H1 (cell line): ENCODE measurements around the gene MAPKAPK2. TPM values are rescaled to one million over a fixed set of nuclear protein-coding genes. Genes with fewer than 3 reads are reported as not detected.

Source experiments
- EGR1 ChIP-seq: IDR thresholded peaks from 2 replicates; pipeline ENCODE4 v1.6.1; 2011; ENCODE audit warnings: low read depth, low read length, borderline replicate concordance
- GTF2F1 ChIP-seq: IDR thresholded peaks from 2 replicates; pipeline ENCODE4 v1.6.1; 2012; ENCODE audit warnings: low read depth, low read length, improper control_type of control experiment, borderline replicate concordance
- MAX ChIP-seq: IDR thresholded peaks from 2 replicates; pipeline ENCODE4 v1.6.1; 2012; ENCODE audit warnings: inconsistent platforms
- POU5F1 ChIP-seq: IDR thresholded peaks from 2 replicates; pipeline ENCODE4 v1.6.1; 2011; ENCODE audit warnings: low read depth, mild to moderate bottlenecking, low read length, moderate library complexity
- SRF ChIP-seq: IDR thresholded peaks from 2 replicates; pipeline ENCODE4 v1.6.1; 2011; ENCODE audit warnings: mild to moderate bottlenecking, low read depth, low read length, moderate library complexity
- polyA plus RNA-seq, 7 experiments: library from polyadenylated mRNA; depleted of rRNA in 3 of 7; stranded (reverse) in 5 of 7; unstranded in 2 of 7; fragments of >200 nt in 5 of 7; fragments of 200-250 nt in 2 of 7; gene quantifications; 1 replicate in 5 of 7; 2 replicates in 1 of 7; 4 replicates in 1 of 7; pipeline versions ENCODE4 v1.2.1 to v1.2.3, GENCODE V29; 2011 to 2013; ENCODE audit warnings: missing spikeins in 2 of 7, mixed read lengths in 2 of 7
- total RNA-seq: library from RNA; stranded (reverse); fragmentation: NEBNext Ultra II Directional; extraction: Animal tissue kit (Norgen Biotek cat#: 25700); gene quantifications from 2 replicates; pipeline ENCODE4 v1.2.1, GENCODE V29; 2021
- TF ChIP-seq, protein P1 (sequence below): fragments of 300-600 bp; sonication (generic); IDR thresholded peaks from 2 replicates; pipeline ENCODE4 v1.7.1; 2012; ENCODE audit warnings: low read length, moderate library complexity, mild to moderate bottlenecking, inconsistent platforms; ENCODE audit not compliant: insufficient replicate concordance
- TF ChIP-seq, protein P2 (sequence below): IDR thresholded peaks from 2 replicates; pipeline ENCODE4 v1.6.1; 2011; ENCODE audit warnings: low read length, improper control_type of control experiment

The MAPKAPK2 gene
- total and polyA plus RNA-seq, 2 of the 8 experiments (the other 6 are each of a cell fraction or from before 2014, with no cell fraction given), result 27.5 to 44.9 TPM

GRCh38 chr1:206717674-206717989 is 32.9 kb downstream of the MAPKAPK2 start (continued):
- TF ChIP-seq, protein P1, sequence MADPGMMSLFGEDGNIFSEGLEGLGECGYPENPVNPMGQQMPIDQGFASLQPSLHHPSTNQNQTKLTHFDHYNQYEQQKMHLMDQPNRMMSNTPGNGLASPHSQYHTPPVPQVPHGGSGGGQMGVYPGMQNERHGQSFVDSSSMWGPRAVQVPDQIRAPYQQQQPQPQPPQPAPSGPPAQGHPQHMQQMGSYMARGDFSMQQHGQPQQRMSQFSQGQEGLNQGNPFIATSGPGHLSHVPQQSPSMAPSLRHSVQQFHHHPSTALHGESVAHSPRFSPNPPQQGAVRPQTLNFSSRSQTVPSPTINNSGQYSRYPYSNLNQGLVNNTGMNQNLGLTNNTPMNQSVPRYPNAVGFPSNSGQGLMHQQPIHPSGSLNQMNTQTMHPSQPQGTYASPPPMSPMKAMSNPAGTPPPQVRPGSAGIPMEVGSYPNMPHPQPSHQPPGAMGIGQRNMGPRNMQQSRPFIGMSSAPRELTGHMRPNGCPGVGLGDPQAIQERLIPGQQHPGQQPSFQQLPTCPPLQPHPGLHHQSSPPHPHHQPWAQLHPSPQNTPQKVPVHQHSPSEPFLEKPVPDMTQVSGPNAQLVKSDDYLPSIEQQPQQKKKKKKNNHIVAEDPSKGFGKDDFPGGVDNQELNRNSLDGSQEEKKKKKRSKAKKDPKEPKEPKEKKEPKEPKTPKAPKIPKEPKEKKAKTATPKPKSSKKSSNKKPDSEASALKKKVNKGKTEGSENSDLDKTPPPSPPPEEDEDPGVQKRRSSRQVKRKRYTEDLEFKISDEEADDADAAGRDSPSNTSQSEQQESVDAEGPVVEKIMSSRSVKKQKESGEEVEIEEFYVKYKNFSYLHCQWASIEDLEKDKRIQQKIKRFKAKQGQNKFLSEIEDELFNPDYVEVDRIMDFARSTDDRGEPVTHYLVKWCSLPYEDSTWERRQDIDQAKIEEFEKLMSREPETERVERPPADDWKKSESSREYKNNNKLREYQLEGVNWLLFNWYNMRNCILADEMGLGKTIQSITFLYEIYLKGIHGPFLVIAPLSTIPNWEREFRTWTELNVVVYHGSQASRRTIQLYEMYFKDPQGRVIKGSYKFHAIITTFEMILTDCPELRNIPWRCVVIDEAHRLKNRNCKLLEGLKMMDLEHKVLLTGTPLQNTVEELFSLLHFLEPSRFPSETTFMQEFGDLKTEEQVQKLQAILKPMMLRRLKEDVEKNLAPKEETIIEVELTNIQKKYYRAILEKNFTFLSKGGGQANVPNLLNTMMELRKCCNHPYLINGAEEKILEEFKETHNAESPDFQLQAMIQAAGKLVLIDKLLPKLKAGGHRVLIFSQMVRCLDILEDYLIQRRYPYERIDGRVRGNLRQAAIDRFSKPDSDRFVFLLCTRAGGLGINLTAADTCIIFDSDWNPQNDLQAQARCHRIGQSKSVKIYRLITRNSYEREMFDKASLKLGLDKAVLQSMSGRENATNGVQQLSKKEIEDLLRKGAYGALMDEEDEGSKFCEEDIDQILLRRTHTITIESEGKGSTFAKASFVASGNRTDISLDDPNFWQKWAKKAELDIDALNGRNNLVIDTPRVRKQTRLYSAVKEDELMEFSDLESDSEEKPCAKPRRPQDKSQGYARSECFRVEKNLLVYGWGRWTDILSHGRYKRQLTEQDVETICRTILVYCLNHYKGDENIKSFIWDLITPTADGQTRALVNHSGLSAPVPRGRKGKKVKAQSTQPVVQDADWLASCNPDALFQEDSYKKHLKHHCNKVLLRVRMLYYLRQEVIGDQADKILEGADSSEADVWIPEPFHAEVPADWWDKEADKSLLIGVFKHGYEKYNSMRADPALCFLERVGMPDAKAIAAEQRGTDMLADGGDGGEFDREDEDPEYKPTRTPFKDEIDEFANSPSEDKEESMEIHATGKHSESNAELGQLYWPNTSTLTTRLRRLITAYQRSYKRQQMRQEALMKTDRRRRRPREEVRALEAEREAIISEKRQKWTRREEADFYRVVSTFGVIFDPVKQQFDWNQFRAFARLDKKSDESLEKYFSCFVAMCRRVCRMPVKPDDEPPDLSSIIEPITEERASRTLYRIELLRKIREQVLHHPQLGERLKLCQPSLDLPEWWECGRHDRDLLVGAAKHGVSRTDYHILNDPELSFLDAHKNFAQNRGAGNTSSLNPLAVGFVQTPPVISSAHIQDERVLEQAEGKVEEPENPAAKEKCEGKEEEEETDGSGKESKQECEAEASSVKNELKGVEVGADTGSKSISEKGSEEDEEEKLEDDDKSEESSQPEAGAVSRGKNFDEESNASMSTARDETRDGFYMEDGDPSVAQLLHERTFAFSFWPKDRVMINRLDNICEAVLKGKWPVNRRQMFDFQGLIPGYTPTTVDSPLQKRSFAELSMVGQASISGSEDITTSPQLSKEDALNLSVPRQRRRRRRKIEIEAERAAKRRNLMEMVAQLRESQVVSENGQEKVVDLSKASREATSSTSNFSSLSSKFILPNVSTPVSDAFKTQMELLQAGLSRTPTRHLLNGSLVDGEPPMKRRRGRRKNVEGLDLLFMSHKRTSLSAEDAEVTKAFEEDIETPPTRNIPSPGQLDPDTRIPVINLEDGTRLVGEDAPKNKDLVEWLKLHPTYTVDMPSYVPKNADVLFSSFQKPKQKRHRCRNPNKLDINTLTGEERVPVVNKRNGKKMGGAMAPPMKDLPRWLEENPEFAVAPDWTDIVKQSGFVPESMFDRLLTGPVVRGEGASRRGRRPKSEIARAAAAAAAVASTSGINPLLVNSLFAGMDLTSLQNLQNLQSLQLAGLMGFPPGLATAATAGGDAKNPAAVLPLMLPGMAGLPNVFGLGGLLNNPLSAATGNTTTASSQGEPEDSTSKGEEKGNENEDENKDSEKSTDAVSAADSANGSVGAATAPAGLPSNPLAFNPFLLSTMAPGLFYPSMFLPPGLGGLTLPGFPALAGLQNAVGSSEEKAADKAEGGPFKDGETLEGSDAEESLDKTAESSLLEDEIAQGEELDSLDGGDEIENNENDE, result no peak
- TF ChIP-seq, protein P2, sequence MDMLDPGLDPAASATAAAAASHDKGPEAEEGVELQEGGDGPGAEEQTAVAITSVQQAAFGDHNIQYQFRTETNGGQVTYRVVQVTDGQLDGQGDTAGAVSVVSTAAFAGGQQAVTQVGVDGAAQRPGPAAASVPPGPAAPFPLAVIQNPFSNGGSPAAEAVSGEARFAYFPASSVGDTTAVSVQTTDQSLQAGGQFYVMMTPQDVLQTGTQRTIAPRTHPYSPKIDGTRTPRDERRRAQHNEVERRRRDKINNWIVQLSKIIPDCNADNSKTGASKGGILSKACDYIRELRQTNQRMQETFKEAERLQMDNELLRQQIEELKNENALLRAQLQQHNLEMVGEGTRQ, result no peak
- TF ChIP-seq GTF2F1 (no peak), SRF (no peak), POU5F1 (no peak), MAX (no peak), EGR1 (no peak)
